ENCODE measurements around the gene COMT. TPM values are rescaled to one million over a fixed set of nuclear protein-coding genes. Genes with fewer than 3 reads are reported as not detected.

The COMT gene
- total RNA-seq, 1 experiment from 2014 or later, result 109 TPM

GRCh38 chr22:19972251-19972650 is 30.7 kb downstream of the COMT start:
- RAD21 ChIA-PET (ENCODE audit: low non-redundant PET in 1 of 2, low total read pairs in 2 of 2, uncharacterized antibody in 2 of 2, unreplicated experiment in 2 of 2), result no interaction called here
- DNase-seq (ENCODE audit: low read depth, low spot score), result no peak
- Histone ChIP-seq H3K79me2 (ENCODE audit: insufficient read depth, low read length) (no peaks in the 10 kb centered on the region), H3K36me3 (ENCODE audit: control insufficient read depth in 1 of 2, insufficient read depth in 2 of 2, low read length in 2 of 2) (peaks cover 12 to 13% of the 10 kb centered on the region in 2 experiments; a peak in 3 of 4 replicates), H3K27ac (ENCODE audit: low read depth, low read length) (no peak overlapping the region), H3K27me3 (ENCODE audit: insufficient read depth, low read length) (no peaks in the 10 kb centered on the region), H3K4me1 (ENCODE audit: control insufficient read depth in 1 of 2, insufficient read depth in 2 of 2, low read length in 2 of 2) (peaks cover 14 to 28% of the 10 kb centered on the region in 2 experiments), H2AFZ (ENCODE audit: low read depth, low read length, poor library complexity, severe bottlenecking) (no peak overlapping the region), H3K9me2 (ENCODE audit: insufficient read depth) (no peaks in the 10 kb centered on the region), H3K4me3 (replicated peaks in 1 of 2; ENCODE audit: low read depth in 1 of 2, low read length in 2 of 2) (no peak overlapping the region), H3K4me2 (ENCODE audit: low read length) (no peak overlapping the region), H4K20me1 (ENCODE audit: insufficient read depth) (no peaks in the 10 kb centered on the region), H3K9me3 (ENCODE audit: control insufficient read depth in 1 of 2, insufficient read depth in 1 of 2, low read depth in 1 of 2, low read length in 2 of 2) (no peaks in the 10 kb centered on the region), H3K9ac (ENCODE audit: low read length) (no peak overlapping the region)
- intact Hi-C loops (cut with micrococcal nuclease), result loop anchor here (5.0 kb wide), 1 partner anchor 40 kb away; no protein-coding TSS in a partner anchor
- no peak for ATAC-seq
- POLR2A ChIA-PET, result no interaction called here
- CTCF ChIA-PET, result no interaction called here
- BruUV-seq (replicated peaks), result no TSS peak
- no peak for TF ChIP-seq ZNF274 (IDR thresholded peaks at IDR 0.05; ENCODE audit: low read depth, low read length)
- no peak for TF ChIP-seq ELF1 (IDR thresholded peaks at IDR 0.05; ENCODE audit: borderline replicate concordance, low read depth)
- no peak for TF ChIP-seq YY1 (IDR thresholded peaks at IDR 0.05; ENCODE audit: extremely low read depth, insufficient replicate concordance, low read depth, low read length)
- no peak for TF ChIP-seq REST (IDR thresholded peaks at IDR 0.05; ENCODE audit: low read depth)
- no peak for TF ChIP-seq TCF7L2 (IDR thresholded peaks at IDR 0.05; ENCODE audit: borderline replicate concordance, extremely low read depth, insufficient read depth, insufficient read length)
- TF ChIP-seq EZH2phosphoT487 (IDR thresholded peaks at IDR 0.05; ENCODE audit: borderline replicate concordance), result no peak
